Neuronal stem cell (in vitro differentiated cells): ENCODE measurements around the gene PRTFDC1.

Experiments used
- DNase-seq: peaks from one replicate; pipeline ENCODE4 v3.0.0-alpha.2; 2013; ENCODE audit warnings: low spot score
- H2AFZ ChIP-seq: one replicate; pipeline ENCODE4 v1.6.1; 2013; ENCODE audit warnings: mild to moderate bottlenecking, low read length, inconsistent platforms
- H2AK5ac ChIP-seq: 2 replicates; pipeline ENCODE4 v1.6.1; 2013; ENCODE audit warnings: low read depth, mild to moderate bottlenecking, inconsistent platforms, low read length, moderate library complexity, mixed read lengths
- H2BK120ac ChIP-seq: 2 replicates; pipeline ENCODE4 v1.6.1; 2013; ENCODE audit warnings: low read depth, mild to moderate bottlenecking, inconsistent platforms, low read length, moderate library complexity, mixed read lengths
- H2BK12ac ChIP-seq: one replicate; pipeline ENCODE4 v1.6.1; 2013; ENCODE audit warnings: low read length, inconsistent platforms
- H2BK15ac ChIP-seq: 2 replicates; pipeline ENCODE4 v1.6.1; 2013; ENCODE audit warnings: mild to moderate bottlenecking, low read length, inconsistent platforms, mixed read lengths
- H2BK5ac ChIP-seq: one replicate; pipeline ENCODE4 v1.6.1; 2013; ENCODE audit warnings: inconsistent platforms, mild to moderate bottlenecking, low read length, moderate library complexity
- H3K14ac ChIP-seq: one replicate; pipeline ENCODE4 v1.6.1; 2013; ENCODE audit warnings: low read length, inconsistent platforms
- H3K18ac ChIP-seq: 2 replicates; pipeline ENCODE4 v1.6.1; 2013; ENCODE audit warnings: low read length, inconsistent platforms
- H3K23ac ChIP-seq: 2 replicates; pipeline ENCODE4 v1.6.1; 2013; ENCODE audit warnings: low read depth, mild to moderate bottlenecking, mixed read lengths, low read length, inconsistent platforms; ENCODE audit not compliant: poor library complexity
- H3K27ac ChIP-seq: replicated peaks from 3 replicates; pipeline ENCODE4 v1.5.1; 2013; ENCODE audit warnings: low read length, inconsistent platforms
- H3K27me3 ChIP-seq, 3 experiments: 2 replicates each; pipeline ENCODE4 v1.6.1; 2013; ENCODE audit warnings: low read length in 3 of 3, mild to moderate bottlenecking in 2 of 3, inconsistent platforms in 1 of 3, low read depth in 1 of 3, mixed read lengths in 1 of 3, moderate library complexity in 1 of 3; ENCODE audit not compliant: control insufficient read depth in 3 of 3, insufficient read depth in 3 of 3
- H3K36me3 ChIP-seq, 2 donors: replicated peaks in 1 of 2; 2 replicates each; pipeline ENCODE4 v1.6.1; 2013; ENCODE audit warnings: low read length in 2 of 2; ENCODE audit not compliant: control insufficient read depth in 2 of 2, insufficient read depth in 2 of 2
- H3K4ac ChIP-seq: 2 replicates; pipeline ENCODE4 v1.6.1; 2013; ENCODE audit warnings: inconsistent platforms, mild to moderate bottlenecking, low read length, moderate library complexity
- H3K4me1 ChIP-seq, 2 donors: 1 replicate in 1 of 2; 2 replicates in 1 of 2; pipeline ENCODE4 v1.6.1; 2013; ENCODE audit warnings: low read length in 2 of 2, low read depth in 1 of 2; ENCODE audit not compliant: control insufficient read depth in 2 of 2, insufficient read depth in 1 of 2
- H3K4me2 ChIP-seq: one replicate; pipeline ENCODE4 v1.6.1; 2013; ENCODE audit warnings: mild to moderate bottlenecking, low read length, inconsistent platforms; ENCODE audit not compliant: insufficient read depth, poor library complexity, severe bottlenecking
- H3K4me3 ChIP-seq, 2 donors: 2 replicates each; pipeline ENCODE4 v1.5.1; 2013; ENCODE audit warnings: low read length in 2 of 2, mild to moderate bottlenecking in 2 of 2, inconsistent platforms in 1 of 2, moderate library complexity in 1 of 2
- H3K79me1 ChIP-seq: one replicate; pipeline ENCODE4 v1.6.1; 2013; ENCODE audit warnings: low read depth, mild to moderate bottlenecking, inconsistent platforms, low read length, moderate library complexity
- H3K9ac ChIP-seq: one replicate; pipeline ENCODE4 v1.6.1; 2013; ENCODE audit warnings: mild to moderate bottlenecking, low read depth, low read length, inconsistent platforms; ENCODE audit not compliant: poor library complexity
- H3K9me3 ChIP-seq, 2 donors: replicated peaks in 1 of 2; 2 replicates each; pipeline versions ENCODE3 to v1.6.1; 2013; ENCODE audit warnings: low read length in 2 of 2, mild to moderate bottlenecking in 2 of 2, inconsistent platforms in 1 of 2, low read depth in 1 of 2, mixed read lengths in 1 of 2, moderate library complexity in 1 of 2; ENCODE audit not compliant: control insufficient read depth in 2 of 2, insufficient read depth in 1 of 2
- H4K8ac ChIP-seq: one replicate; pipeline ENCODE4 v1.6.1; 2013; ENCODE audit warnings: low read depth, mild to moderate bottlenecking, inconsistent platforms, low read length, moderate library complexity
- H4K91ac ChIP-seq: one replicate; pipeline ENCODE4 v1.6.1; 2013; ENCODE audit warnings: low read length, low read depth, mild to moderate bottlenecking, inconsistent platforms; ENCODE audit not compliant: poor library complexity
- WGBS, 2 donors: extraction: QIAGEN DNeasy Blood & Tissue Kit; methylation state at CpG; one replicate each; pipeline ENCODE4 v1.1.7; 2013; ENCODE audit warnings: missing lambda C conversion rate in 2 of 2, mixed read lengths in 1 of 2; ENCODE audit not compliant: insufficient read length in 2 of 2, insufficient replicate concordance in 1 of 2; ENCODE audit errors: extremely low coverage in 2 of 2; 5-methylcytosine and 5-hydroxymethylcytosine counted together

Gene PRTFDC1

GRCh38 chr10:24851629-24852028 lies 100.8 kb downstream of the PRTFDC1 start:
- Histone ChIP-seq H3K27ac (no peak overlapping the region), H2BK15ac (no peak overlapping the region), H3K4me1 (peaks cover 9 to 51% of the 10 kb centered on the region in 2 donors), H3K9ac (no peak overlapping the region), H3K18ac (no peak overlapping the region), H3K4ac (no peak overlapping the region), H3K36me3 (no peaks in the 10 kb centered on the region), H2AFZ (peak overlapping the region; percentile 49), H3K9me3 (no peaks in the 10 kb centered on the region), H4K8ac (no peak overlapping the region), H4K91ac (no peak overlapping the region), H2AK5ac (no peak overlapping the region), H2BK120ac (no peak overlapping the region), H3K4me2 (no peak overlapping the region), H2BK5ac (no peak overlapping the region), H3K79me1 (no peaks in the 10 kb centered on the region), H3K4me3 (peak overlapping the region in 1 of 2 donors; percentile 2), H3K23ac (no peak overlapping the region), H3K14ac (no peak overlapping the region), H3K27me3 (no peaks in the 10 kb centered on the region), H2BK12ac (no peak overlapping the region)
- WGBS, 2 donors: no CpG with 5 or more reads among the region's 11 CpGs
- DNase-seq: no peak

DNA sequence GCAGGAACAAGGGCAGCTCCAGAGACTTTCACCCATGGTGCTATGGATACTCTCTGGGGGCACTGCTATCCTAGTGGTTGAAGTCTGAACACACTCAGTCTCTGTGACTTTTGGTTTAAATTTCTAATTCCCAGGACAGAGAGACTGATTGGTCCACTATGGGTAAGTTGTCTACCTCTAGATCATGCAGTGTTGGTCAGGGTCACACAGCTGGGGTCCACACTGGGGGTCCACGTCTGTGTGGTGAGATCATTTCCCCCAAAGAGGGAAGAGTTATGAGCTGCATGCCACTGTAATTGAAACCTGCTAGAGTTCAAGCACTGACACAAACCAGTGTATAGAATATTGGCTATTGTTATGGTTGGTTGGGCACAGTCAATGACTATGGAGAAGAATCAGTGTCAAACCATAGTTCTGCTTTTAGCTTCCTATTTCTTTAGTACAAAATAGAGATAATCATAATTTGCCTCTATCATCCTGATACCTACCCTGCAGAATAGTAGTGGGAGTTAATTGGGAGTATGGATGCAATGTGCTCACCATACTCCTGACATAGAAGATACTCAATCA lies 101.6 kb downstream of the PRTFDC1 start:
- Histone ChIP-seq H2AK5ac (no peak overlapping the region), H3K27me3 (no peaks in the 10 kb centered on the region), H3K4me1 (peaks cover 9 to 51% of the 10 kb centered on the region in 2 donors), H3K14ac (no peak overlapping the region), H3K36me3 (no peaks in the 10 kb centered on the region), H3K79me1 (no peaks in the 10 kb centered on the region), H2BK120ac (no peak overlapping the region), H3K18ac (no peak overlapping the region), H3K4ac (no peak overlapping the region), H2BK15ac (no peak overlapping the region), H3K9me3 (no peaks in the 10 kb centered on the region), H2BK12ac (no peak overlapping the region), H3K23ac (no peak overlapping the region), H4K8ac (no peak overlapping the region), H3K4me3 (no peak overlapping the region), H3K27ac (no peak overlapping the region), H3K9ac (no peak overlapping the region), H4K91ac (no peak overlapping the region), H3K4me2 (no peak overlapping the region), H2BK5ac (no peak overlapping the region), H2AFZ (no peak overlapping the region)
- no CpG with 5 or more reads among the region's 1 CpG for WGBS, 2 donors
- DNase-seq: no peak

- H3K27ac ChIP-seq: peak overlapping the region; percentile 40
- no peak overlapping the region for H2BK15ac ChIP-seq
- H3K18ac ChIP-seq: no peak overlapping the region
- DNase-seq: no peak
- H3K14ac ChIP-seq: no peak overlapping the region
- H2AFZ ChIP-seq: peak overlapping the region; percentile 54
- peaks cover 0 to 3% of the 10 kb centered on the region in 2 donors for H3K9me3 ChIP-seq
- no peaks in the 10 kb centered on the region for H3K36me3 ChIP-seq
- H4K91ac ChIP-seq: no peak overlapping the region
- no peak overlapping the region for H3K23ac ChIP-seq
- no peaks in the 10 kb centered on the region for H3K27me3 ChIP-seq
- no peak overlapping the region for H3K4ac ChIP-seq
- peaks cover 9 to 51% of the 10 kb centered on the region in 2 donors for H3K4me1 ChIP-seq
- H3K79me1 ChIP-seq: no peaks in the 10 kb centered on the region
- H2BK120ac ChIP-seq: no peak overlapping the region
- H2BK12ac ChIP-seq: no peak overlapping the region
- no peak overlapping the region for H3K4me2 ChIP-seq
- no peak overlapping the region for H3K9ac ChIP-seq
- no CpG with 5 or more reads among the region's 9 CpGs for WGBS, 2 donors
- H2AK5ac ChIP-seq: no peak overlapping the region
- H2BK5ac ChIP-seq: no peak overlapping the region
- no peak overlapping the region for H3K4me3 ChIP-seq
- no peak overlapping the region for H4K8ac ChIP-seq
These were observed 102.7 kb downstream of the PRTFDC1 start for GRCh38 chr10:24849501-24850299.

DNA sequence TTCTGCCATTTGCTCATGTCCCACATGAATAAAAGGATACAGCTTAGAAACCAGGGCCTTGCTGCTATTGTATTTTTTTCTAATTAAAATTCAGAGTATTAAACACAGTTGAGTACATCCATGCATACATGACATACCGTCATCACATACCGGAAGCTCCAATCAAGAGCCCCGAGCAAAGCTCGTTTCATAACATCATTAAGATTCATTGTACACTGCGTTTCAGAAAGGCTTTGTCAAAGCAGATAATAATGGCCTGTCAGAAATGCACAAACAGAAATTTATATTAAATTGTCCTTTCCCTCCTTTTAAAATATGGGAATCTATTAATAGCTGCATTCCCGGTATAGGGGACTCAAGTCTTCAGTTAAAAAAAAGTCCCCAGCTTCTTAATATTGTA lies 103.4 kb downstream of the PRTFDC1 start:
- H4K91ac ChIP-seq: no peak overlapping the region
- no peak overlapping the region for H2BK5ac ChIP-seq
- H2BK12ac ChIP-seq: no peak overlapping the region
- no peak overlapping the region for H3K27ac ChIP-seq
- H2AFZ ChIP-seq: peak overlapping the region; percentile 54
- H3K4me2 ChIP-seq: no peak overlapping the region
- peaks cover 0 to 4% of the 10 kb centered on the region in 2 donors for H3K9me3 ChIP-seq
- no peak overlapping the region for H2BK120ac ChIP-seq
- peaks cover 9 to 51% of the 10 kb centered on the region in 2 donors for H3K4me1 ChIP-seq
- no peak for DNase-seq
- H3K79me1 ChIP-seq: no peaks in the 10 kb centered on the region
- no peak overlapping the region for H3K4ac ChIP-seq
- H3K4me3 ChIP-seq: peak overlapping the region in 1 of 2 donors; percentile 16
- no peak overlapping the region for H4K8ac ChIP-seq
- H2AK5ac ChIP-seq: no peak overlapping the region
- no peak overlapping the region for H3K9ac ChIP-seq
- no CpG with 5 or more reads among the region's 6 CpGs for WGBS, 2 donors
- H2BK15ac ChIP-seq: no peak overlapping the region
- H3K14ac ChIP-seq: no peak overlapping the region
- no peaks in the 10 kb centered on the region for H3K36me3 ChIP-seq
- no peak overlapping the region for H3K23ac ChIP-seq
- no peaks in the 10 kb centered on the region for H3K27me3 ChIP-seq
- H3K18ac ChIP-seq: no peak overlapping the region
